HUES64 (cell line): ENCODE measurements around the gene GLRA3.

Experiments used
- H3K27ac ChIP-seq: 2 replicates; pipeline ENCODE4 v1.7.0; 2013; ENCODE audit warnings: low read depth, low read length, inconsistent platforms
- H3K27me3 ChIP-seq: 2 replicates; pipeline ENCODE4 v1.6.1; 2013; ENCODE audit warnings: mild to moderate bottlenecking, low read length; ENCODE audit not compliant: insufficient read depth
- H3K36me3 ChIP-seq: 2 replicates; pipeline ENCODE4 v1.6.1; 2013; ENCODE audit warnings: mild to moderate bottlenecking, low read length; ENCODE audit not compliant: insufficient read depth
- H3K4me1 ChIP-seq: 2 replicates; pipeline ENCODE4 v1.6.1; 2013; ENCODE audit warnings: mild to moderate bottlenecking, low read length, moderate library complexity; ENCODE audit not compliant: insufficient read depth
- H3K4me3 ChIP-seq: 2 replicates; pipeline ENCODE4 v1.5.1; 2013; ENCODE audit warnings: mild to moderate bottlenecking, low read length, moderate library complexity
- H3K9ac ChIP-seq: 2 replicates; pipeline ENCODE4 v1.6.1; 2013; ENCODE audit warnings: mild to moderate bottlenecking, low read depth, low read length
- H3K9me3 ChIP-seq: 2 replicates; pipeline ENCODE4 v1.6.1; 2013; ENCODE audit warnings: low read depth, low read length; ENCODE audit not compliant: insufficient read depth
- WGBS: fragments of 150-250, 120-280 bp; methylation state at CpG from one replicate; pipeline ENCODE4 v1.1.7; 2013; ENCODE audit warnings: missing lambda C conversion rate; 5-methylcytosine and 5-hydroxymethylcytosine counted together

The GLRA3 gene

DNA sequence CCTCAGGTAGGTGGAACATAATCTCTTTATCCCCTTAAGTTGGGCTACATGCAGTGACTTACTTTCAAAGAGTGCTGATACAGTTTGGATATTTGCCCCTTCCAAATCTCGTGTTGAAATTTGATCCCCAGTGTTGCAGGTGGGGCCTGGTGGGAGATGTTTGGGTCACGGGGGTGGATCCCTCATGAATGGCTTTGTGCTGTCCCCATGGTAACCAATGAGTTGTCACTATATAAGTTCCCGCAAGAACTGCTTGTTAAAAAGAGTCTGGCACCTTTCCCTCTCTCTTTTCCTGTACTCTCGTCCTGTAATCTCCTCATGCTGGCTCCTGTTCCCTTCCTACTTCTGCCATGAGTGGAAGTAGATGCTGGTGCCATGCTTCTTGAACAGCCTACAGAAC, 71.3 kb downstream of the GLRA3 start:
- 59% methylated on average over 4 of the region's 4 CpGs for WGBS

DNA sequence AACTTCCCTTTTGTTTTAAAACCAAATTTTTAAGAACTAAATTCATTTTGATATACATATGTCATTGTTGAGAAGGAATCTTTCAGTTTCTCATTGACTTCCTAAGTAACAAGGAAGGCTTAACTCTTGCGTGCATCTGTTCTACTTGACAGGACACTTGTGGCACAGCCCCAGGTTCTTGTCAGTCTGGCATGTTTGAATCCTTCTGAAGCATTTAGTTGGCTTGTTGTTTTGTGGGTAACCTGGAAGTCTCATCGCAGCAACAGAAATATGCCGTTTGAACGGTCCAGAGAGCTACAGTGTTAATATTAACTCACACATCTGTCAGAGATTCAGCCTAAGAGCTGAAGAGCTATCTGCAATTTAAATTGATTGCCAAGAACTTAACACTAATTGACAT, 76.0 kb downstream of the GLRA3 start:
- WGBS: 96% methylated on average over 4 of the region's 4 CpGs
- Histone ChIP-seq H3K27me3 (no peaks in the 10 kb centered on the region), H3K9ac (no peak overlapping the region), H3K4me1 (peaks cover 6% of the 10 kb centered on the region; the same call in 1 of the 2 replicates), H3K9me3 (no peaks in the 10 kb centered on the region), H3K36me3 (no peaks in the 10 kb centered on the region), H3K27ac (no peak overlapping the region), H3K4me3 (no peak overlapping the region)

More for the DNA sequence above, 71.3 kb downstream of the GLRA3 start:
- Histone ChIP-seq H3K9me3 (no peaks in the 10 kb centered on the region), H3K27ac (no peak overlapping the region), H3K4me1 (peaks cover 6% of the 10 kb centered on the region; the same call in 1 of the 2 replicates), H3K36me3 (no peaks in the 10 kb centered on the region), H3K27me3 (no peaks in the 10 kb centered on the region), H3K4me3 (no peak overlapping the region), H3K9ac (no peak overlapping the region)

DNA sequence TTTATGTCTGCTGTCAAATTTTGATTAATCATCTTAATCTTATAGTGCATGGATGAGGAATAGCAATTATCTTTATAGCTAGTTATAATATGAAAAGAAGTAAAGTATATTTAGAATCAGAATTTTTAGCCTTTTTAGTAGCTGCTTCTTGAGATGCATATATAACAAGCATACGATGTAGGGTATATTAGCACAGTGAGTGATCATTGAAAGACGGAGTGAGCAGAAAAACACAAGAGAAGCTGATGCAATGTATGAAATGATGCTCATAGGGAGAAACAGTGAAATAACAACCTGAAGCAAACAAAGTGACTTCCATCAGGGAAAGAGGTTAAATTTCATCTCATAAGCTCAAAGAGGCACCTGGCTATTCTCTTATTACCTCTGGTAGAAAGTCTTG, 77.0 kb downstream of the GLRA3 start:
- H3K9ac ChIP-seq: no peak overlapping the region

DNA sequence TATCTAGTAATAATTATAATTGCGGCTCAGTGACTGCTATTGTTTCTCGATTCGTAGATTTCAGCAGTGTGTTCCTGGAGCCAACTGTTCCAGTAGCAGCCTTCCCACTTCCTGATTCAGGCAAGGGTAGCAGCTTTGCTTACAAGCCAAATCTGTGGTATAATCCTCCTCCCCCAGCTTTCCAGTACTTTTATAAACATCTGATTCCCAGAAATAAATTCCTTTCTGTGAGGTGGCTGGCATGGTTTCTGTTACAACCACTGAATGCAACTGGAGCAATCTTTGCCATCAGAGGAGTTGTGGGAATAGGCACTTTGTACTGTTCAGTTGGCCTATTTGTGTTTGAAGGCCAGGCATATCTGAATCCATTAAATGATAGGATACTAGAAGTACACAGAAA, 80.0 kb downstream of the GLRA3 start:
- no peaks in the 10 kb centered on the region for H3K36me3 ChIP-seq
- no peaks in the 10 kb centered on the region for H3K9me3 ChIP-seq
- H3K27ac ChIP-seq: no peak overlapping the region
- 93% methylated on average over 3 of the region's 3 CpGs for WGBS
- no peak overlapping the region for H3K4me3 ChIP-seq
- no peak overlapping the region for H3K9ac ChIP-seq
- no peaks in the 10 kb centered on the region for H3K4me1 ChIP-seq
- H3K27me3 ChIP-seq: no peaks in the 10 kb centered on the region

More for the DNA sequence above, 77.0 kb downstream of the GLRA3 start:
- WGBS: 97% methylated on average over 2 of the region's 2 CpGs
- no peaks in the 10 kb centered on the region for H3K9me3 ChIP-seq
- H3K27ac ChIP-seq: no peak overlapping the region
- no peaks in the 10 kb centered on the region for H3K27me3 ChIP-seq
- H3K4me3 ChIP-seq: no peak overlapping the region
- no peaks in the 10 kb centered on the region for H3K4me1 ChIP-seq
- no peaks in the 10 kb centered on the region for H3K36me3 ChIP-seq

DNA sequence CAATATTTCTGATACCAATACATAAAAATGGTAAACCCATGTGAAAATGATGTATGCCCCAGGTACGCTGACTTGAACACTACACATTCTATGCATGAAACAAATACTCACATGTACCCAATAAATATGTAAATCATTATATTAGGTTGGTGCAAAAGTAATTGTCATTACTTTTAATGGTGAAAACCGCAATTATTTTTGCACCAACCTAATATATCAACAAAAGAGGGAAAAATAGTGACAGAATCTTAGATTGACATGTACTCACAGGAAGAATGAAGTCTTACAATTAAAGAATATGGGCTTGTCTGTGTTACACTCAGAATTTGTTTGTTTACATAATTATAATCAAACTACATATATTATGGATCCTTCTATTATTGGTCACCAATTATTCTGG, 82.3 kb downstream of the GLRA3 start:
- no peaks in the 10 kb centered on the region for H3K9me3 ChIP-seq
- no peaks in the 10 kb centered on the region for H3K4me1 ChIP-seq
- no peak overlapping the region for H3K4me3 ChIP-seq
- no peaks in the 10 kb centered on the region for H3K36me3 ChIP-seq
- H3K27ac ChIP-seq: no peak overlapping the region
- no peaks in the 10 kb centered on the region for H3K27me3 ChIP-seq
- 100% methylated on average over 1 of the region's 2 CpGs for WGBS
- no peak overlapping the region for H3K9ac ChIP-seq

DNA sequence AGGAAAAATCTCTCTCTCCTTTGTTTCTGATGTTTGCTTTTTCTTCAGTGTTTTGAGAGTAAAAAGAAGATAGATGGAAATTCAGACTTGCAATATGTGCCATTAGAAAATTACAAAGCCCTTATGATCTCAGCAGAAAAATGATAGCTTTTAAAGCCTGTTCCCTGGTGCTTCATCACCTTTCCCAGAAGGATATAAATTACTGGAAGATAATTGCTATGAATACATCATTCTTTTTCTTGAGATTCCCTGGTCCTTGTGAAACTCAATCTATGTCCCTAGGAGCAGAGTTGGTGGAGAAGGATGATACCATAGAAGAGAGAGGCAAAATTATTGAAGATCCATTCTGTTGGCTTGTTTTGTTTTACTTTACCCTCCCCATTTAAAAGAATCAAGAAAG, 86.5 kb downstream of the GLRA3 start:
- H3K9me3 ChIP-seq: no peaks in the 10 kb centered on the region
- H3K4me1 ChIP-seq: no peaks in the 10 kb centered on the region
- no peaks in the 10 kb centered on the region for H3K27me3 ChIP-seq
- H3K27ac ChIP-seq: no peak overlapping the region
- H3K9ac ChIP-seq: no peak overlapping the region
- H3K4me3 ChIP-seq: no peak overlapping the region
- no peaks in the 10 kb centered on the region for H3K36me3 ChIP-seq

DNA sequence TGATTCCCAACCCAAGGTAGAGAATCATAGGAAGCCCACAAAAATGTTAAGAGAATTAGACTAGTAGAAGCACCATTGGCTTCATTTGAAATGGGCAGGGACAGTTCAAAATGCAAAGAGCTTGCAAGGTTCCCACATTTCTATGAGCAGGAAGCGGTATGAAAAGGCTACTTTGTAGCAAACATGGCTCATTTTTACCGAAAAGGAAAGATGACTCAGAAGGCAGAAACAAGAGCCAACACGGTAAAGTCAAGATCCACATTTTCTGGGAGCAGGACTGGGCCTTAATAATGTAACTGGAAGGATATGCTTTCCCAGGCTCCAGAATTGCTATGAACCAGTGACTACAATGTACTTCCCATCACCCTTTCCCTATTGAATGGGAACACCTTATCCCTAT, 89.5 kb downstream of the GLRA3 start:
- Histone ChIP-seq H3K9me3 (no peaks in the 10 kb centered on the region), H3K27ac (no peak overlapping the region), H3K9ac (no peak overlapping the region), H3K4me1 (no peaks in the 10 kb centered on the region), H3K27me3 (no peaks in the 10 kb centered on the region), H3K36me3 (no peaks in the 10 kb centered on the region), H3K4me3 (no peak overlapping the region)
- 96% methylated on average over 3 of the region's 3 CpGs for WGBS

DNA sequence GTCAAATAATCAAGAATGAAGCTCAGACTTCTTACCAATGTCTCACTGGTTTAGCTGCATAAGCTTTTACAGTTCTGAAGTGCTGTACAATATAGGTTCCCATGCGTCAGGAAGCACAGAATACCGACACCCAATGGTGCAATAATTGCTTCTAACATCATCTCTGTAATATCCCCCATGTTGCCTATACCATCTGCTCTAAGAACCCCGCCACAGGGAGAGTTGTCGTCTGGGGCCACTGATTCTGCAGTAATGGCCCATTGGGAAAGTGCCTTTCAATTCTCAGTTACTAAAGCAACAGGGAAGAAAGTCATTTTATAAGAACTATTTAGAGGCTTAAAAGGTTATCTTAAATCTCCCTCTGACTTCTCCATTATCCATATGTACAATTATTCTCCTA, 94.9 kb downstream of the GLRA3 start:
- Histone ChIP-seq H3K36me3 (no peaks in the 10 kb centered on the region), H3K9me3 (no peaks in the 10 kb centered on the region), H3K27me3 (no peaks in the 10 kb centered on the region), H3K4me1 (no peaks in the 10 kb centered on the region), H3K27ac (no peak overlapping the region), H3K9ac (no peak overlapping the region), H3K4me3 (no peak overlapping the region)
- 97% methylated on average over 4 of the region's 4 CpGs for WGBS

DNA sequence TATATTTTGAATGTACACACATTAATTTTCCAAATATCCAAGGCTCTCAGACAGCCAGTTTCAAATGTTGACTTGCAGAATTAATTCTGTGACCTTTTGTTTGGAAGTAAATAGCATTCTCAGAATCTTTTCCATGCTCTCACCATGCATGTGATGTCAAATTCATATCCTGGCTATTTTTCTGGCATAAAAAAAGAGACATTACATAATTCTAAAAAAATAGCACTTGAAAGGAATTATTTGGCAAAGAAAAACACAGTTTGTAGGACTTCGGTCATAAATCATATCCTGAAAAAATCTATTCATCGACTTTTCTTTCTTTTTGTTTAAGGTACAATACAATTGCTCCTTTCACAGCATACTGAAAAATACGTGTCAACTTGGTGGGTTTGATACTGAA, 111.2 kb downstream of the GLRA3 start:
- Histone ChIP-seq H3K4me3 (no peak overlapping the region), H3K27me3 (no peaks in the 10 kb centered on the region), H3K36me3 (no peaks in the 10 kb centered on the region), H3K27ac (no peak overlapping the region), H3K9ac (no peak overlapping the region), H3K4me1 (peaks cover 7% of the 10 kb centered on the region; the same call in 1 of the 2 replicates), H3K9me3 (no peaks in the 10 kb centered on the region)
- WGBS: 100% methylated on average over 1 of the region's 3 CpGs

DNA sequence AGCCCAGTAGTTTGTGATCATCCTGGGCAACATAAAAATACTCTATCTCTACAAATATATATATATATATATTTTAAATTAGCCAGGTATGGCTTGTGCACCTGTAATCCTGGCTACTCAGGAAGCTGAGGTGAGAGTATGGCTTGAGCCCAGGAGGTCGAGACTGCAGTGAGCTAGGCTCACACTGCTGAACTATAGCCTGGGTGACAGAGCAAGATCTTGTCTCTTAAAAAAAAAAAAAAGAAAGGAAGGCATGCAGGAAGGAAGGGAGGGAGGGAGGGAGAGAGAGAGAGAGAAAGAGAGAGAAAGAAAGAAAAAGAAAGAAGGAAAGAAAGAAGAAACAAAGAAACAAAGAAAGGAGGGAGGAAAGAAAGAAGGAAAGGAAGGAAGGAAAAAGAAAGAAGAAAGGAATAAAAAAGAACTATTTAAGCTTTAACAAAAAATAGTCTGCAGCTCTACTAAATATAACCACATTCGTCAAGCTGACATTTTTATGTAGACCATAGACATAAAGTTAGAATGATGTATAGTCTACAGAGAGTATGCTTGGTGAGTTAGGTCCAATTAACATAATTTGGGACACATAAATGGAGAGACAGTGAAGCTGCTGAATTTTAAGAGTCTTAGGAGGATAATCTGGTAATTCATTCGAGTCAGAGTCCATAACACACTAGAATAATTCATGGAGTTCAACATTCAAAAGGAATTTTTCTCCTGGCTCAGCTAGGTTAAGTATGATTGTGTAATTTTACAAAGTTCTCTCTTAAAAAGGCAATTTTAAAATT, 111.9 kb downstream of the GLRA3 start:
- Histone ChIP-seq H3K27me3 (no peaks in the 10 kb centered on the region), H3K27ac (no peak overlapping the region), H3K4me1 (peaks cover 7% of the 10 kb centered on the region; the same call in 1 of the 2 replicates), H3K9ac (no peak overlapping the region), H3K36me3 (no peaks in the 10 kb centered on the region), H3K9me3 (no peaks in the 10 kb centered on the region), H3K4me3 (no peak overlapping the region)
- WGBS: 70% methylated on average over 1 of the region's 3 CpGs

DNA sequence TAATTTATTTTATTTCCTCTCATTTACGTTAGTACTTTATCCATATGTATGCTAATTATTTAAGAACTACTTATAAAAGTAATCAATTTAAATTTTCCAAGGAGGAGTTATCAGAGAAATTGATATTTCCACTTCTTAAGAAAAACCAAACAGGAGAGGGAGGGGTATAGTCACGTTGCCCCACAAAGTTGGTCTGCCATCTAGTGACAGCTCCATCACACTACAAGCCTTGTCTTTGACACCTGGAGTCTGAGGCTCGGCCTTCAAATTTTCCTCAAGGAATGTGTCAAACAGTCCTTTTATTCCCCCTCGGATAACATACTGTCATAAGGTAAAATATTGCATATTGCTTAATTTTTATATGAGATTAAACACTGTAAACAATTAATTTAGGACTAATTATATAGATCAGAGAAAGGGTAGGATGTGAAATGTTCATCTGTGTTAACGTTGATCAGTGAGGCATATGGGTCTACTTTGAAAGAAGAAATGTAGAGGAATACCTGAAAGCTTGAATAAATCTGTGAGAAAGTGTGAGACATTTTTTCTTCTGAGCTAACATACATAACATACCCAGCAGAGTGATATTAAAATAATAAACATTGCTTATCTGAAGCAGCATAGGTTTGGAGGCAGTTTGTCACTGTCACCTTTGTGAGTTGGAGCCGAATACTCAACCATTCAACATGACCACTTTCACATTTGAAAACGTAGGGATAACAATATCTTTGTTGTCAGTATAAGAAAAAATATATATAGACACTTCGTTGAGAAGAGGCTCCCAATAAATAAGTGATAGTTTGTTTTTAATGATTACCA, 114.4 kb downstream of the GLRA3 start:
- Histone ChIP-seq H3K4me3 (no peak overlapping the region), H3K36me3 (no peaks in the 10 kb centered on the region), H3K4me1 (peaks cover 7% of the 10 kb centered on the region; the same call in 1 of the 2 replicates), H3K27ac (no peak overlapping the region), H3K9ac (no peak overlapping the region), H3K27me3 (no peaks in the 10 kb centered on the region), H3K9me3 (no peaks in the 10 kb centered on the region)
- WGBS: 63% methylated on average over 4 of the region's 8 CpGs
